ENCODE measurements around the gene KIF4B.
"Not testable (repeated sequence)": the region's sequence is repeated elsewhere in the genome, so short reads cannot be mapped to it uniquely, and the experiment has no call there.

Gene KIF4B, protein sequence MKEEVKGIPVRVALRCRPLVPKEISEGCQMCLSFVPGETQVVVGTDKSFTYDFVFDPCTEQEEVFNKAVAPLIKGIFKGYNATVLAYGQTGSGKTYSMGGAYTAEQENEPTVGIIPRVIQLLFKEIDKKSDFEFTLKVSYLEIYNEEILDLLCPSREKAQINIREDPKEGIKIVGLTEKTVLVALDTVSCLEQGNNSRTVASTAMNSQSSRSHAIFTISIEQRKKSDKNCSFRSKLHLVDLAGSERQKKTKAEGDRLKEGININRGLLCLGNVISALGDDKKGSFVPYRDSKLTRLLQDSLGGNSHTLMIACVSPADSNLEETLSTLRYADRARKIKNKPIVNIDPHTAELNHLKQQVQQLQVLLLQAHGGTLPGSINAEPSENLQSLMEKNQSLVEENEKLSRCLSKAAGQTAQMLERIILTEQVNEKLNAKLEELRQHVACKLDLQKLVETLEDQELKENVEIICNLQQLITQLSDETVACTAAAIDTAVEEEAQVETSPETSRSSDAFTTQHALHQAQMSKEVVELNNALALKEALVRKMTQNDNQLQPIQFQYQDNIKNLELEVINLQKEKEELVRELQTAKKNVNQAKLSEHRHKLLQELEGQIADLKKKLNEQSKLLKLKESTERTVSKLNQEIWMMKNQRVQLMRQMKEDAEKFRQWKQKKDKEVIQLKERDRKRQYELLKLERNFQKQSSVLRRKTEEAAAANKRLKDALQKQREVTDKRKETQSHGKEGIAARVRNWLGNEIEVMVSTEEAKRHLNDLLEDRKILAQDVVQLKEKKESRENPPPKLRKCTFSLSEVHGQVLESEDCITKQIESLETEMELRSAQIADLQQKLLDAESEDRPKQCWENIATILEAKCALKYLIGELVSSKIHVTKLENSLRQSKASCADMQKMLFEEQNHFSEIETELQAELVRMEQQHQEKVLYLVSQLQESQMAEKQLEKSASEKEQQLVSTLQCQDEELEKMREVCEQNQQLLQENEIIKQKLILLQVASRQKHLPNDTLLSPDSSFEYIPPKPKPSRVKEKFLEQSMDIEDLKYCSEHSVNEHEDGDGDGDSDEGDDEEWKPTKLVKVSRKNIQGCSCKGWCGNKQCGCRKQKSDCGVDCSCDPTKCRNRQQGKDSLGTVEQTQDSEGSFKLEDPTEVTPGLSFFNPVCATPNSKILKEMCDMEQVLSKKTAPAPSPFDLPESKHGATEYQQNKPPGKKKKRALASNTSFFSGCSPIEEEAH

GRCh38 chr5:155013526-155013925 is at the start of gene KIF4B:
KIF4B (plus strand) TSS chr5:155013755; CDS start chr5:155013860, 105 bp downstream.
- DNase-seq, result no peak

DNA sequence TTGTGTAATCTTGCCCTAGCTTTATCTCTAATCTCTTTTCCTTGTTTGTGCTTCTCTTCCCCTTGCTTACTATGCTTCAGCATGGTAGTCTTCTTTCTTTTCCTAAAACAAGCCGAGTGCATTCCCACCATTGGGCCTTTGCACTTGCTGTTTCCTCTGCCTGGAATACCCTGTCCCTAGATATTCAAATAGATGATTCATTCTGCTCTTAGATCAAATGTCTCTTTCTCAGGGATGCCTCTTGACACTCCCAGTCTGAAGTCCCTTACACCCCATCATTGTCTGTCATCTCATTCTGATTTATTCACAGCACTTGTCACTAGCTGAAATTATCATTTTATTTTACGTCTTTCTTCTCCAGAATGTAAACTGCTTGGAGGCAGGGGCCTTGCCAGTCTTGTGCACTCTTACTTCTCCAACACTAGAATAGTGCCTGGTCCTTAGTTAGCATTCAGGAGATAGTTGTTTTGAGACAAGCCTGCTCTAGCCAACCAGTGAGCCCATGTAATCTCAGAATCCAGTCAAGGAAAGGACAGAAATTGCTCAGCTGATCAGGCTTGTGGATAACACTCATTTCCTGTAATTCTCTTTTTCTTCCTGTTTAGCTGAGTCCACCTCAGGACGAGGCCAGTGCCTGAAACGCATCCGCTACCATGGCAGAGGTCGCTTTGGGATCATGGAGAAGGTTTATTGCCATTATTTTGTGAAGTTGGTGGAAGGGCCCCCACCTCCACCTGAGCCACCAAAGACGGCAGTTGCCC is 47.3 kb upstream of the KIF4B start:
- DNase-seq, result no peak

GRCh38 chr5:154966874-154967273 is 46.7 kb upstream of the KIF4B start:
- DNase-seq, result no peak

DNA sequence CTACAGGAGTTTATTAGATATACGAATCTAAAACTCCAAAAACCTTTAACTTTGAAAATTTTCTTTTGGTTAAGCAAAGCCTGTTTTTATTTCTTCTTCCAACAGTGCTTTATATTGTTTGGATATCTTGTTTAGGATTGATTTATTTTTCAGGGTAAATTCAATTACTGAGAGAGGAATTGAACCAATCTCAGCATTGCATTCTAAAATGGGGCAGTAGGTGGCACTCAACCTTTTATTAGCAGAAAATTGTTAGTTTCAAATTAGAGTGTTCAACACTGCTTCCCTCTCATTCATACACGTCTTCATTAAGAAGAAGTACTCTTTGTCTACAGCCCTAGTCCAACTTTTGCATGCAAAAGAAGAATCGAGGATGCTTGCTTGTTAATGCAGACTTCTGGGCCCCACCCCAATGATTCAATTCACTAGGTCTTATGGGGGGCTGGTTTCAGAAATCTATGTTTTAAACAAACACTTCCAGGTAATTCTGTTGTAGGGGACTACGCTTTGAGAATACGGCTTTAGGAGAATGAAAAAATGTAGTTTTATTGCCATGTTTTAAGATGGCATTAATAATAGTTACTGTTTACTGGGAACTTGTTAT is 46.0 kb upstream of the KIF4B start:
- DNase-seq, result no peak

DNA sequence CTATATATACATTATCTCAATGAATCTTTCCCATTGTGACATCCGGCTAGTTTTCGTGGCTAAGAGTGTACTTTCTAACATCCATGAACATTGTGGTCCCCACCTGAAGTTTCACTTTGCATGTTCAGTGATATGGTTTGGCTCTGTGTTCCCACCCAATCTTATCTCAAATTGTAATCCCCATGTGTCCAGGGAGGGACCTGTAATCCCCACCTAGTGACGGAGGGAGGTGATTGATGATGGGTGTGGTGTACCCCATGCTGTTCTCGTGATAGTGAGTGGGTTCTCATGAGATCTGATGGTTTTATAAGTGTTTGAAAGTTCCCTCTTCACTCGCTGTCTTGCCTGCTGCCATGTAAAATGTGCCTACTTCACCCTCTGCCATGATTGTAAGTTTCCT is 44.6 kb upstream of the KIF4B start:
- no peak for DNase-seq

GRCh38 chr5:154970759-154971158 is 42.8 kb upstream of the KIF4B start:
- DNase-seq, result no peak

GRCh38 chr5:154971501-154971900 is 42.1 kb upstream of the KIF4B start:
- no peak for DNase-seq

- DNase-seq, result peak; percentile 28
These were observed 41.0 kb upstream of the KIF4B start for GRCh38 chr5:154972476-154973080.

GRCh38 chr5:154976082-154976481 is 37.5 kb upstream of the KIF4B start:
- DNase-seq, result not testable (repeated sequence)

GRCh38 chr5:154977409-154977808 is 36.1 kb upstream of the KIF4B start:
- DNase-seq, result no peak

- not testable (repeated sequence) for DNase-seq
These were observed 35.3 kb upstream of the KIF4B start for GRCh38 chr5:154978294-154978693.

DNA sequence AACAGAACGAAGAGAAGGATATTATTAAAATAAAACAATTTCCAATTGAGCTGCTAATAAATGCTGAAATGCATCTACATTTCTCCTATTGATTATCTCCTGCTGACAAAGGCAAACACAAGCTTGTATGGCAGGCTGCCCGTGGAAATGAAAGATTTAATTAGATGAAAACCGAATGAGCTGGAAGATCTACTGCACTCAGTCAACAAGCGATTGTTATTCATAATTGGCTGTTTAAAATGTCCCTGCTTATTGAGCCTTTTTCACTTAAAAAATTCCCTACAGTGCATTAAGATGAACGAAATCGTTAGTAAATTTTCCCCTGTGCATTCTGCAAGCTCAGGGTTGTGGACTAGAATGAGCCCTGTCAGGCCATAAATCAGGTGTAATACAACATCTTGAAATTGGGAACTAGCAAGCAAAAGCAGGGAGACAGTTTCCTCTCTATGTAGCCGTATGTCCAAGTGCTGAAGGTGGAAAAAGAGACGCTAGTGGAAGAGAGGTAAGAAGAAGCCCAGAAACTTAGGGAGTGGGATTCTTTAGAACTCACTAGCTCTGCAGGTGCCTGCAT is 28.5 kb upstream of the KIF4B start:
- no peak for DNase-seq

DNA sequence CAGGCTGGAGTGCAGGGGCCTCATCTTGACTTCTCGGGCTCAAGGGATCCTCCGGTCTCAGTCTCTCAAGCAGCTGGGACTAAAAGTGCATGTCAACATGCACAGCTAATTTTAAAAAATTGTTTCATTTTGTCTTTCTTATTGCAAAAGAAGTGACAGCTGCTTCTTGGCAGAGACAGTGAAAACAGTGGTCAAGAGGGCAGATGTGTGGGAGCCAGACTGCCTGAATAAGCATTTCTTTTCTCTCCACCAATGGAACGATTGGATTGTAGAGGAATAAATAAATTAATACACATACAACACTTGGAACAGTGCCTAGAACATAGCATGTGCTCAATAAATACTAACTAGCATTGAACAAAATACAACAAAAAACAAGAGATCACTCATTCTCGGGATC is 27.4 kb upstream of the KIF4B start:
- DNase-seq, result no peak

GRCh38 chr5:154989626-154990025 is 23.9 kb upstream of the KIF4B start:
- DNase-seq, result no peak

GRCh38 chr5:154993461-154993860 is 20.1 kb upstream of the KIF4B start:
- no peak for DNase-seq

DNA sequence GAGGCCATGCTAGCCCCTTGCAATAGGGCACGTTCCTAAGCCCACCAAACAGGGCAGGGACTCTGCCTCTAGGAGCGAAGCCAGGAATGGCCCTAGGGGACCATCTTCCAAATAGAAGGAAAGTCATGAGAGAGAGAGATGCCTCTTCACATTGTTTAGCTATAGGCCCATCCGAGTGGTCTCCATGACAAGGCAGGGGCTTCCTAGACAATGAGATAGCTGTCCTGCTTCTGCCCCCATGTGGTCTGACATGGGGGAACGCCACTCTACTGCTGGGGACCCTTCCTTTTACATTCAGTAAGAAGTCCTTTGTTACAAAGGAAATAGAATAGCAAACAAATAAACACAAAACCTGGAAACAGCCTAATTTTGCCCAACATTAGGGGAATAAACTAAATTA is 17.9 kb upstream of the KIF4B start:
- no peak for DNase-seq

GRCh38 chr5:154997746-154998145 is 15.8 kb upstream of the KIF4B start:
- no peak for DNase-seq

DNA sequence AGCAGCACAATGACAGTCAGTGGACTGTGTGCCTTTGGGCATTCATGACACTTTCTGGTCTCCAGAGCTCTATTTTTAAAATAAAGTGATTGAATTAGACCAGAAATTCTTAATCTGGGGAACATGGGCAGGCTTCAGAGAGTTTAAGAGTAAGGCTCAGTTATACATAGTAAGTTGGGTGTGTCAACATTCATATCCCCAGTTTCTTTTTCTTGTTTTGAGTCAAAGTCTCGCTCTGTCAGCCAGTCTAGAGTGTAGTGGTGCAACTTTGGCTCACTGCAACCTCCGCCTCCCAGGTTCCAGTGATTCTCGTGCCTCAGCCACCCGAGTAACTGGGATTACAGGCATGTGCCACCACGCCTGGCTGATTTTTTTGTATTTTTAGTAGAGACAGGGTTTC is 13.7 kb upstream of the KIF4B start:
- DNase-seq, result no peak

GRCh38 chr5:155001523-155001922 is 12.0 kb upstream of the KIF4B start:
- DNase-seq, result no peak

DNA sequence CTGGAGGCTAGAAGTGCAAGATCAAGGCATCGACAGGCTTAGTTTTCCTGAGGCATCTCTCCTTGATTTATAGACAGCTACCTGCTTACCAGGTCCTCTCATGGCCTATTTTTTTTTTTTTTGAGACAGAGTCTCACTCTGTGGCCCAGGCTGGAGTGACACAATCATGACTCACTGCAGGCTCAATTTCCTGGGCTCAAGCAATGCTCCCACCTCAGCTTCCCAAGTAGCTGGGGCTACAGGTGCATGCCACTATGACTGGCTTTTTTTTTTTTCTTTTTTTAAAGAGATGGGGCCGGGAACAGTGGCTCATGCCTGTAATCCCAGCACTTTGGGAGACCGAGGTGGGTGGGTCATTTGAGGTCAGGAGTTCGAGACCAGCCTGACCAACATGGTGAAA is 10.8 kb upstream of the KIF4B start:
- not testable (repeated sequence) for DNase-seq

GRCh38 chr5:155004138-155004744 is 9.3 kb upstream of the KIF4B start:
- no peak for DNase-seq
